Liver (tissue), 9 donors: ENCODE measurements around the gene NTNG2. TPM values are rescaled to one million over a fixed set of nuclear protein-coding genes. Genes with fewer than 3 reads are reported as not detected.

Experiments used
- DNase-seq: peaks from one replicate; pipeline ENCODE4 v3.0.0-alpha.2; 2017; ENCODE audit warnings: low spot score
- H3K27ac ChIP-seq, 2 donors: one replicate each; pipeline ENCODE4 v1.7.0; 2013; ENCODE audit warnings: inconsistent platforms in 2 of 2, low read length in 2 of 2, control low read depth in 1 of 2, low read depth in 1 of 2, mild to moderate bottlenecking in 1 of 2
- H3K27me3 ChIP-seq, 4 donors: one replicate each; pipeline versions ENCODE4 v1.6.1 to v1.7.0; 2013; ENCODE audit warnings: low read length in 3 of 4, inconsistent platforms in 1 of 4, mild to moderate bottlenecking in 1 of 4, moderate library complexity in 1 of 4; ENCODE audit not compliant: control insufficient read depth in 4 of 4, insufficient read depth in 4 of 4
- H3K36me3 ChIP-seq, 4 donors: one replicate each; pipeline versions ENCODE4 v1.6.1 to v1.7.0; 2013; ENCODE audit warnings: low read length in 3 of 4, mild to moderate bottlenecking in 3 of 4, low read depth in 1 of 4, moderate library complexity in 1 of 4; ENCODE audit not compliant: control insufficient read depth in 4 of 4, insufficient read depth in 3 of 4
- H3K4me1 ChIP-seq, 4 donors: one replicate each; pipeline versions ENCODE4 v1.6.1 to v1.7.0; 2013; ENCODE audit warnings: low read length in 3 of 4, mild to moderate bottlenecking in 3 of 4, moderate library complexity in 1 of 4; ENCODE audit not compliant: control insufficient read depth in 4 of 4, insufficient read depth in 4 of 4
- H3K4me3 ChIP-seq, 3 donors: one replicate each; pipeline versions ENCODE4 v1.6.1 to v1.7.0; 2013; ENCODE audit warnings: low read length in 3 of 3, control low read depth in 1 of 3, low read depth in 1 of 3, mild to moderate bottlenecking in 1 of 3
- H3K9ac ChIP-seq, 2 donors: one replicate each; pipeline ENCODE4 v1.7.0; 2013; ENCODE audit warnings: low read length in 2 of 2, mild to moderate bottlenecking in 2 of 2, moderate library complexity in 2 of 2, control low read depth in 1 of 2, low read depth in 1 of 2
- H3K9me3 ChIP-seq, 4 donors: one replicate each; pipeline versions ENCODE4 v1.6.1 to v1.7.0; 2013; ENCODE audit warnings: low read length in 3 of 4; ENCODE audit not compliant: control insufficient read depth in 4 of 4
- ATF3 ChIP-seq: IDR thresholded peaks from 2 replicates; pipeline ENCODE4 v1.6.1; 2016; ENCODE audit warnings: antibody characterized with exemption
- CTCF ChIP-seq: fragments of 150-350 bp; IDR thresholded peaks from 2 replicates; pipeline ENCODE4 v1.5.1; 2017; ENCODE audit warnings: improper control_type of control experiment, low read depth, low read length; ENCODE audit not compliant: missing input control
- EGR1 ChIP-seq, 2 donors: IDR thresholded peaks; 2 replicates each; pipeline ENCODE4 v1.6.1; 2016 to 2018; ENCODE audit warnings: antibody characterized with exemption in 2 of 2, low read depth in 2 of 2
- FOXA1 ChIP-seq: IDR thresholded peaks from 2 replicates; pipeline ENCODE4 v1.6.1; 2016; ENCODE audit warnings: antibody characterized with exemption
- HNF4A ChIP-seq, 2 donors: conservative IDR thresholded peaks; 2 replicates each; pipeline ENCODE4 v1.6.1; 2016; ENCODE audit warnings: antibody characterized with exemption in 2 of 2, mild to moderate bottlenecking in 2 of 2
- HNF4G ChIP-seq: IDR thresholded peaks from 2 replicates; pipeline ENCODE4 v1.6.1; 2016; ENCODE audit warnings: antibody characterized with exemption
- JUND ChIP-seq, 2 donors: IDR thresholded peaks; 2 replicates each; pipeline ENCODE4 v1.6.1; 2016; ENCODE audit warnings: antibody characterized with exemption in 2 of 2
- NR2F2 ChIP-seq: IDR thresholded peaks from 2 replicates; pipeline ENCODE4 v1.6.1; 2016; ENCODE audit warnings: antibody characterized with exemption
- RAD21 ChIP-seq, 2 donors: IDR thresholded peaks; 2 replicates each; pipeline ENCODE4 v1.6.1; 2016; ENCODE audit warnings: antibody characterized with exemption in 2 of 2, mild to moderate bottlenecking in 2 of 2
- REST ChIP-seq: IDR thresholded peaks from 2 replicates; pipeline ENCODE4 v1.6.1; 2016; ENCODE audit warnings: antibody characterized with exemption, mild to moderate bottlenecking
- SP1 ChIP-seq: IDR thresholded peaks from 2 replicates; pipeline ENCODE4 v1.6.1; 2018; ENCODE audit warnings: antibody characterized with exemption, mild to moderate bottlenecking
- TAF1 ChIP-seq: conservative IDR thresholded peaks from 2 replicates; pipeline ENCODE4 v1.6.1; 2016; ENCODE audit warnings: antibody characterized with exemption, mild to moderate bottlenecking
- YY1 ChIP-seq: IDR thresholded peaks from 2 replicates; pipeline ENCODE4 v1.6.1; 2016; ENCODE audit warnings: antibody characterized with exemption, mild to moderate bottlenecking
- ZBTB33 ChIP-seq: IDR thresholded peaks from 2 replicates; pipeline ENCODE4 v1.6.1; 2016; ENCODE audit warnings: antibody characterized with exemption
- WGBS: extraction: QIAGEN DNeasy Blood & Tissue Kit; methylation state at CpG from one replicate; pipeline ENCODE4 v1.1.7; 2013; 5-methylcytosine and 5-hydroxymethylcytosine counted together
- polyA plus RNA-seq, 2 donors: library from polyadenylated mRNA; stranded (reverse) in 1 of 2; unstranded in 1 of 2; fragments of 200-250 nt in 1 of 2; fragments of >200 nt in 1 of 2; fragmentation: Nextera tagmentation in 1 of 2; extraction: Ambion mirVana in 1 of 2; gene quantifications; one replicate each; pipeline versions ENCODE4 v1.2.1 to v1.2.3, GENCODE V29; 2013 to 2015
- total RNA-seq, 2 donors: library from RNA; depleted of rRNA; stranded (reverse); fragments of >200 nt; gene quantifications; one replicate each; pipeline ENCODE4 v1.2.3, GENCODE V29; 2014
- TF ChIP-seq, protein P1 (sequence below): IDR thresholded peaks from 2 replicates; pipeline ENCODE4 v1.6.1; 2016; ENCODE audit warnings: antibody characterized with exemption
- donor health status: healthy.
- donor health status: healthy.
- donor health status: healthy.
- donor health status: healthy.
- donor health status: healthy.

NTNG2 gene
- total and polyA plus RNA-seq, 4 donors: 0.12 to 0.42 (median 0.28) TPM; not detected in 1

DNA sequence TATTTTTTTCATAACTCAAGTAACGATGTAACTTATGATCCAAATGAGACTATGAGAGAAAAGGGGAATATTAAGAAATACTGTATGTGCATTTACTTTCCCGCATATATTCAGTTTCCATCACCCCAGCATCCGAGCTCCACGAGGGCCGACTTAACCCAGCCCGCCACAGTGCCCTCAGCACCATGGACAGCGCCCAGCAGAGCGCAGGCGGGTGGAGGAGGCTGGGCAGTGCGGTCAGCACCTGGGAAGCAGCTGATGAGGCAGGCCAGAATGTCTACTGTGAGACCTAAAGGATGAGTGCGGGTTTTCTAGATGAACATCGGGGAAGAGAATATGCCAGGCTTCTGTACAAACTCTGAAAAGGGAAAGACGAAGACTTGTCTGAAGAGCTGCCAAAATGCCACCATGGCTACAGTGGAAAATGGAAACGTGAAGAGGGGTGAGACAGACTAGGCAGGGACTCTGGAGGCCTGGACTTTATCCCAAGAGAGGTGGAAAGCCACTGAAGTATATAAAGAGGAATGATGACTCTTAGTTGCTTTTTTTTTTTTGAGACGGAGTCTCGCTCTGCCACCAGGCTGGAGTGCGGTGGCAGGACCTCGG lies 47.7 kb upstream of the NTNG2 start:
- WGBS: 32% methylated on average over 18 of the region's 18 CpGs

GRCh38 chr9:132116583-132116982 lies 45.3 kb upstream of the NTNG2 start:
- Histone ChIP-seq H3K9me3 (no peaks in the 10 kb centered on the region), H3K27ac (no peak overlapping the region), H3K4me1 (no peaks in the 10 kb centered on the region), H3K4me3 (no peak overlapping the region), H3K27me3 (peaks cover 0 to 2% (median 2%) of the 10 kb centered on the region in 4 donors), H3K9ac (no peak overlapping the region), H3K36me3 (no peaks in the 10 kb centered on the region)
- 74% methylated on average over 3 of the region's 3 CpGs for WGBS
- no peak for DNase-seq
- no peak for TF ChIP-seq HNF4G
- TF ChIP-seq, protein P1, sequence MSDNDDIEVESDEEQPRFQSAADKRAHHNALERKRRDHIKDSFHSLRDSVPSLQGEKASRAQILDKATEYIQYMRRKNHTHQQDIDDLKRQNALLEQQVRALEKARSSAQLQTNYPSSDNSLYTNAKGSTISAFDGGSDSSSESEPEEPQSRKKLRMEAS: no peak
- no peak for TF ChIP-seq NR2F2
- no peak for TF ChIP-seq CTCF
- no peak for TF ChIP-seq RAD21 (IDR thresholded peaks at IDR 0.05)
- TF ChIP-seq HNF4A (conservative IDR thresholded peaks at IDR 0.05): no peak
- no peak for TF ChIP-seq TAF1
- no peak for TF ChIP-seq REST
- no peak for TF ChIP-seq ATF3
- no peak for TF ChIP-seq FOXA1
- TF ChIP-seq YY1: no peak
- no peak for TF ChIP-seq ZBTB33
- no peak for TF ChIP-seq EGR1 (IDR thresholded peaks at IDR 0.05; ENCODE audit: low read depth in 2 of 2)
- no peak for TF ChIP-seq JUND (IDR thresholded peaks at IDR 0.05)

More for the DNA sequence above, 47.7 kb upstream of the NTNG2 start:
- Histone ChIP-seq H3K9ac (no peak overlapping the region), H3K27ac (no peak overlapping the region), H3K4me3 (no peak overlapping the region), H3K9me3 (no peaks in the 10 kb centered on the region), H3K4me1 (no peaks in the 10 kb centered on the region), H3K36me3 (no peaks in the 10 kb centered on the region), H3K27me3 (peaks cover 2% of the 10 kb centered on the region in 4 donors)
- DNase-seq: peak; percentile 70
- TF ChIP-seq SP1 (no peak), FOXA1 (no peak), ATF3 (no peak), REST (peak; percentile 100)
